ENCODE measurements around the gene REEP6. TPM values are rescaled to one million over a fixed set of nuclear protein-coding genes. Genes with fewer than 3 reads are reported as not detected.

Gene REEP6
- total and polyA plus RNA-seq, 2 of the 8 experiments (the other 6 are each of a cell fraction or from before 2014, with no cell fraction given), result 12.6 to 20.7 TPM

DNA sequence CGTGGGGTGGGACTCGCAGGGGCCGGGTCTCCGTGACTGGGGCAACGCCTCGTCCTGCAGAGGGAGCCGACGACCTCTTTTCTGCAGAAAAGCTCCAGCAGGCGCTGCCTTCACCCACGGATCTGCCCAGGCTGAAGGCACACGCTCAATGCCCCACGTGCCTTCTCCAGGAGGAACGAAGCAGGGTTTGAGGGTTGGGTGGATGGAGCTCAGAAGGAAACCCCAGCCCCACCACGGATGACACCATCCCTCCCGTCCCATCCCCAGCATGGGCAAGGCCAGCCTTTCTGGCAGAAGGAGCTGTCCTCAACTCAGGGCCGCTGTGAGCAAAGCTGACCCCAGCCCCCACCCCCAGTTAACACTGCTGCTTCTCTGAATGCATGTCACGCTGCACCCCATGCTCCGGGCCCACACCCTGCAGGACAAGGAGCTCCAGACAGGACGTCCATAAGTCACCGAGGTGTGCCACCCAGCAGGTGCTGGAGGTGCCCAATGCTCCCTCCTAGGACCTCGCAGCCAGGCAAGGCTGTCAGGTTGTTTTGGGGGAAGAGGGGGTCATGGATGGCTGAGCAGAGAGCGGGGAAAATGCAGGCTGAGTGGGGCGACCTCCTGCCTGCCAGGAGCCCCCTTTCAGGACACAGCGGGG lies 19.3 kb upstream of the REEP6 start:
- Histone ChIP-seq H3K4ac (replicated peaks; ENCODE audit: insufficient read length, low read depth, low read length) (no peak overlapping the region), H3K9ac (replicated peaks in 1 of 4; ENCODE audit: extremely low read depth in 1 of 4, low read depth in 3 of 4, low read length in 3 of 4) (no peak overlapping the region), H2BK12ac (ENCODE audit: low read depth, low read length) (no peak overlapping the region), H2AFZ (ENCODE audit: low read length) (no peak overlapping the region), H2AK5ac (ENCODE audit: low read depth, low read length) (no peak overlapping the region), H3K18ac (ENCODE audit: extremely low read depth, low read length) (no peak overlapping the region), H3K4me2 (ENCODE audit: insufficient read depth in 1 of 2, low read depth in 2 of 2, low read length in 2 of 2) (peak overlapping the region; percentile 86 to 91; a peak in 3 of 4 replicates), H3K4me1 (replicated peaks in 1 of 4; ENCODE audit: control insufficient read depth in 3 of 4, insufficient read depth in 4 of 4, low read length in 3 of 4) (peaks cover 0 to 40% (median 19%) of the 10 kb centered on the region in 4 experiments; a peak in 5 of 7 replicates), H3K36me3 (ENCODE audit: control insufficient read depth in 2 of 4, insufficient read depth in 4 of 4, low read length in 3 of 4) (peaks cover 0 to 32% (median 0%) of the 10 kb centered on the region in 4 experiments; a peak in 2 of 8 replicates), H3K23ac (ENCODE audit: insufficient read length) (no peak overlapping the region), H3K27me3 (replicated peaks in 1 of 4; ENCODE audit: control insufficient read depth in 3 of 4, extremely low read depth in 1 of 4, insufficient read depth in 3 of 4, low read length in 3 of 4) (peaks cover 47 to 67% (median 65%) of the 10 kb centered on the region in 4 experiments), H3K79me1 (ENCODE audit: low read depth, low read length) (peaks cover 2% of the 10 kb centered on the region; the same call in 1 of the 2 replicates), H4K5ac (ENCODE audit: insufficient read length, low read depth, low read length) (no peak overlapping the region), H3K27ac (ENCODE audit: low read depth, low read length) (no peak overlapping the region), H3K79me2 (ENCODE audit: control insufficient read depth in 1 of 2, insufficient read depth in 2 of 2, low read length in 2 of 2) (no peaks in the 10 kb centered on the region), H2BK120ac (replicated peaks; ENCODE audit: low read depth, low read length) (no peak overlapping the region), H3K4me3 (ENCODE audit: extremely low read depth in 1 of 4, insufficient read depth in 2 of 4, low read depth in 3 of 4, low read length in 4 of 4) (peak overlapping the region in 1 of 4 experiments; percentile 56; a peak in 2 of 8 replicates), H4K91ac (replicated peaks; ENCODE audit: insufficient read length, low read length) (no peak overlapping the region), H2BK20ac (ENCODE audit: low read length) (no peak overlapping the region), H3K56ac (replicated peaks; ENCODE audit: insufficient read length, low read depth, low read length) (no peak overlapping the region), H2BK5ac (ENCODE audit: low read depth, low read length) (0 out of 2 replicates have a peak overlapping the region, but pooled peaks have one; percentile 24), H3K9me3 (ENCODE audit: insufficient read depth in 2 of 2, low read depth in 1 of 2, low read length in 1 of 2) (no peaks in the 10 kb centered on the region; a peak in 1 of 4 replicates), H2BK15ac (ENCODE audit: low read length) (no peak overlapping the region), H3K23me2 (ENCODE audit: low read depth, low read length) (peaks cover 10% of the 10 kb centered on the region; the same call in 1 of the 2 replicates), H3K14ac (ENCODE audit: insufficient read length) (no peak overlapping the region), H4K20me1 (replicated peaks in 1 of 2; ENCODE audit: control insufficient read depth in 1 of 2, insufficient read depth in 2 of 2, low read length in 2 of 2) (peaks cover 23 to 55% of the 10 kb centered on the region in 2 experiments), H4K8ac (ENCODE audit: extremely low read depth, insufficient read depth, low read length) (no peak overlapping the region; the same call in none of the 2 replicates)
- no peak for TF ChIP-seq RNF2 (IDR thresholded peaks at IDR 0.05; ENCODE audit: borderline replicate concordance, low read depth, low read length, missing control alignments, poor library complexity, severe bottlenecking)
- peak; percentile 27; the same call in 1 of the 2 replicates for TF ChIP-seq MAX (IDR thresholded peaks at IDR 0.05)
- TF ChIP-seq CTCF (IDR thresholded peaks at IDR 0.05; ENCODE audit: control extremely low read depth in 1 of 3, insufficient read depth in 1 of 3, low read depth in 1 of 3, low read length in 3 of 3), result peak in 2 of 3 experiments; percentile 34 to 41; a peak in 2 of 4 replicates
- TF ChIP-seq BCL11A (IDR thresholded peaks at IDR 0.05; ENCODE audit: low read depth in 2 of 2, low read length in 2 of 2), result no peak
- DNase-seq (ENCODE audit: low read depth in 1 of 2, low spot score in 2 of 2) (no peak), FAIRE-seq (no peak)
- WGBS, 2 experiments (ENCODE audit: extremely low coverage in 1 of 2, insufficient coverage in 1 of 2, insufficient read length in 1 of 2, insufficient replicate concordance in 2 of 2, low coverage in 1 of 2, low lambda C conversion rate in 2 of 2, missing lambda C conversion rate in 1 of 2), result 38% methylated on average over 20 of the region's 24 CpGs; no CpG with 5 or more reads in 1 of the 2 experiments
- ChIA-PET POLR2A (ENCODE audit: partially characterized antibody) (interaction anchor here (0.8 to 2.5 kb wide), 13 partner anchors 14 to 202 kb away, joined by 3 to 11 read pairs (median 4); partner anchors contain the start of genes ADAMTSL5 and CIRBP), CTCF (ENCODE audit: partially characterized antibody) (interaction anchor here (0.7 to 1.9 kb wide), 10 partner anchors 8 to 188 kb away, joined by 3 to 10 read pairs (median 4); no protein-coding TSS in a partner anchor)

Measured in H1 (cell line).